ENCODE data around the gene CCDC18.

GRCh38 chr1:93164816-93165215 lies 15.7 kb upstream of the CCDC18 start:
- no peak for TF ChIP-seq POLR2A (IDR thresholded peaks at IDR 0.05)
- TF ChIP-seq, protein P1, sequence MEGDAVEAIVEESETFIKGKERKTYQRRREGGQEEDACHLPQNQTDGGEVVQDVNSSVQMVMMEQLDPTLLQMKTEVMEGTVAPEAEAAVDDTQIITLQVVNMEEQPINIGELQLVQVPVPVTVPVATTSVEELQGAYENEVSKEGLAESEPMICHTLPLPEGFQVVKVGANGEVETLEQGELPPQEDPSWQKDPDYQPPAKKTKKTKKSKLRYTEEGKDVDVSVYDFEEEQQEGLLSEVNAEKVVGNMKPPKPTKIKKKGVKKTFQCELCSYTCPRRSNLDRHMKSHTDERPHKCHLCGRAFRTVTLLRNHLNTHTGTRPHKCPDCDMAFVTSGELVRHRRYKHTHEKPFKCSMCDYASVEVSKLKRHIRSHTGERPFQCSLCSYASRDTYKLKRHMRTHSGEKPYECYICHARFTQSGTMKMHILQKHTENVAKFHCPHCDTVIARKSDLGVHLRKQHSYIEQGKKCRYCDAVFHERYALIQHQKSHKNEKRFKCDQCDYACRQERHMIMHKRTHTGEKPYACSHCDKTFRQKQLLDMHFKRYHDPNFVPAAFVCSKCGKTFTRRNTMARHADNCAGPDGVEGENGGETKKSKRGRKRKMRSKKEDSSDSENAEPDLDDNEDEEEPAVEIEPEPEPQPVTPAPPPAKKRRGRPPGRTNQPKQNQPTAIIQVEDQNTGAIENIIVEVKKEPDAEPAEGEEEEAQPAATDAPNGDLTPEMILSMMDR (IDR thresholded peaks at IDR 0.05): no peak
